Ectodermal cell (in vitro differentiated cells): Measurements from ENCODE around the gene USP17L21. TPM values are rescaled to one million over a fixed set of nuclear protein-coding genes. Genes with fewer than 3 reads are reported as not detected.
"Not testable (repeated sequence)": the region's sequence is repeated elsewhere in the genome, so short reads cannot be mapped to it uniquely, and the experiment has no call there.

Experiments
- H3K27ac ChIP-seq: 2 replicates; pipeline ENCODE4 v1.7.0; 2013; ENCODE audit warnings: mild to moderate bottlenecking, low read depth, low read length; ENCODE audit not compliant: insufficient read depth, poor library complexity, severe bottlenecking
- H3K27me3 ChIP-seq: 2 replicates; pipeline ENCODE4 v1.7.0; 2013; ENCODE audit warnings: mild to moderate bottlenecking, low read length; ENCODE audit not compliant: insufficient read depth, control insufficient read depth, poor library complexity, severe bottlenecking
- H3K36me3 ChIP-seq: one replicate; pipeline ENCODE4 v1.7.0; 2013; ENCODE audit warnings: low read length; ENCODE audit not compliant: control insufficient read depth, insufficient read depth
- H3K4me1 ChIP-seq: one replicate; pipeline ENCODE4 v1.7.0; 2013; ENCODE audit warnings: low read length; ENCODE audit not compliant: control insufficient read depth, insufficient read depth
- H3K4me3 ChIP-seq: 2 replicates; pipeline ENCODE4 v1.7.0; 2013; ENCODE audit warnings: low read depth, low read length, control low read depth; ENCODE audit not compliant: insufficient read depth
- H3K9me3 ChIP-seq: 2 replicates; pipeline ENCODE4 v1.7.0; 2013; ENCODE audit warnings: mild to moderate bottlenecking, low read length, moderate library complexity; ENCODE audit not compliant: control insufficient read depth
- WGBS, 2 experiments: methylation state at CpG; one replicate each; pipeline ENCODE4 v1.1.7; 2013; ENCODE audit warnings: missing lambda C conversion rate in 2 of 2; 5-methylcytosine and 5-hydroxymethylcytosine counted together
- polyA plus RNA-seq, 4 experiments: library from polyadenylated mRNA; stranded (reverse); fragments of 50-300 nt; gene quantifications; one replicate each; pipeline ENCODE4 v1.2.3, GENCODE V29; 2013

The USP17L21 gene
- polyA plus RNA-seq (2013, experiment 1 of 4), result not detected
- not detected for polyA plus RNA-seq (2013, experiment 2 of 4)
- not detected for polyA plus RNA-seq (2013, experiment 3 of 4)
- not detected for polyA plus RNA-seq (2013, experiment 4 of 4)

GRCh38 chr4:9262572-9262971 lies at the start of gene USP17L21:
TSS of gene USP17L21 (plus strand) at chr4:9262872. CDS start at chr4:9262872, 0 bp downstream.
- not testable (repeated sequence) for H3K4me3 ChIP-seq, H3K27ac ChIP-seq, H3K27me3 ChIP-seq, H3K4me1 ChIP-seq, H3K9me3 ChIP-seq, H3K36me3 ChIP-seq
- no CpG with 5 or more reads among the region's 13 CpGs for WGBS, 2 experiments

- not testable (repeated sequence) for H3K4me1 ChIP-seq, H3K9me3 ChIP-seq, H3K27ac ChIP-seq, H3K27me3 ChIP-seq, H3K36me3 ChIP-seq, H3K4me3 ChIP-seq
- WGBS, 2 experiments, result 89 to 92% methylated on average over 8 of the region's 14 CpGs
Measured at GRCh38 chr4:9214701-9215100, 48.0 kb upstream of the USP17L21 start.

- not testable (repeated sequence) for H3K9me3 ChIP-seq, H3K27ac ChIP-seq, H3K27me3 ChIP-seq, H3K4me1 ChIP-seq, H3K36me3 ChIP-seq, H3K4me3 ChIP-seq
- WGBS, 2 experiments, result no CpG with 5 or more reads among the region's 14 CpGs
Measured at GRCh38 chr4:9215105-9215504, 47.6 kb upstream of the USP17L21 start, which contains the start of gene USP17L11. TSS of gene USP17L11 (plus strand) at chr4:9215405. CDS start at chr4:9215405, 0 bp downstream.

- not testable (repeated sequence) for H3K36me3 ChIP-seq, H3K27ac ChIP-seq, H3K27me3 ChIP-seq, H3K4me3 ChIP-seq, H3K9me3 ChIP-seq, H3K4me1 ChIP-seq
- no CpG with 5 or more reads among the region's 13 CpGs for WGBS, 2 experiments
Measured at GRCh38 chr4:9219852-9220251, 42.8 kb upstream of the USP17L21 start, which contains the start of gene USP17L12. TSS of gene USP17L12 (plus strand) at chr4:9220152. CDS start at chr4:9220152, 0 bp downstream.

GRCh38 chr4:9224596-9224995 lies 38.1 kb upstream of the USP17L21 start, which contains the start of gene USP17L13:
TSS of gene USP17L13 (plus strand) at chr4:9224896. CDS start at chr4:9224896, 0 bp downstream.
- WGBS, 2 experiments, result no CpG with 5 or more reads among the region's 14 CpGs
- not testable (repeated sequence) for H3K9me3 ChIP-seq, H3K27me3 ChIP-seq, H3K4me1 ChIP-seq, H3K36me3 ChIP-seq, H3K27ac ChIP-seq, H3K4me3 ChIP-seq

- H3K27ac ChIP-seq, H3K4me1 ChIP-seq, H3K4me3 ChIP-seq, H3K36me3 ChIP-seq, H3K9me3 ChIP-seq, H3K27me3 ChIP-seq: not testable (repeated sequence)
- WGBS, 2 experiments, result 88 to 92% methylated on average over 4 to 5 of the region's 8 CpGs
Measured at GRCh38 chr4:9230249-9230648, 32.4 kb upstream of the USP17L21 start.

GRCh38 chr4:9234085-9234484 lies 28.6 kb upstream of the USP17L21 start, which contains the start of gene USP17L15:
TSS of gene USP17L15 (plus strand) at chr4:9234385. CDS start at chr4:9234385, 0 bp downstream.
- not testable (repeated sequence) for H3K36me3 ChIP-seq, H3K4me1 ChIP-seq, H3K27ac ChIP-seq, H3K4me3 ChIP-seq, H3K27me3 ChIP-seq, H3K9me3 ChIP-seq
- WGBS, 2 experiments, result no CpG with 5 or more reads among the region's 15 CpGs

GRCh38 chr4:9238461-9238860 lies 24.2 kb upstream of the USP17L21 start:
- not testable (repeated sequence) for H3K27ac ChIP-seq, H3K4me3 ChIP-seq, H3K4me1 ChIP-seq, H3K36me3 ChIP-seq, H3K27me3 ChIP-seq, H3K9me3 ChIP-seq
- WGBS, 2 experiments, result no CpG with 5 or more reads among the region's 12 CpGs

- no CpG with 5 or more reads among the region's 14 CpGs for WGBS, 2 experiments
- not testable (repeated sequence) for H3K27ac ChIP-seq
Measured at GRCh38 chr4:9243579-9243978, 19.1 kb upstream of the USP17L21 start, which contains the start of gene USP17L17. TSS of gene USP17L17 (plus strand) at chr4:9243879. CDS start at chr4:9243879, 0 bp downstream.

GRCh38 chr4:9247953-9248680 lies 14.6 kb upstream of the USP17L21 start, which contains the start of gene USP17L18:
TSS of gene USP17L18 (plus strand) at chr4:9248630. CDS start at chr4:9248630, 0 bp downstream.
- not testable (repeated sequence) for H3K36me3 ChIP-seq, H3K4me3 ChIP-seq, H3K27me3 ChIP-seq, H3K9me3 ChIP-seq, H3K27ac ChIP-seq, H3K4me1 ChIP-seq
- WGBS, 2 experiments, result 82 to 87% methylated on average over 9 of the region's 26 CpGs

More at GRCh38 chr4:9243579-9243978, 19.1 kb upstream of the USP17L21 start, which contains the start of gene USP17L17:
- H3K4me3 ChIP-seq, H3K27me3 ChIP-seq, H3K9me3 ChIP-seq, H3K36me3 ChIP-seq, H3K4me1 ChIP-seq: not testable (repeated sequence)
